Left ventricle myocardium superior (tissue), 1 donor: ENCODE data around the gene TSTD1. TPM values are rescaled to one million over a fixed set of nuclear protein-coding genes. Genes with fewer than 3 reads are reported as not detected.
A peak's percentile ranks its signal among the peaks of the same experiment; 100 is the strongest.
"Not testable (repeated sequence)": the region's sequence is repeated elsewhere in the genome, so short reads cannot be mapped to it uniquely, and the experiment has no call there.

Experiments used
- ATAC-seq: fragments of 200-7000 bp; cut with Tn5 transposase; one replicate; pipeline ENCODE4 v1.9.1; 2020; ENCODE audit warnings: mild to moderate bottlenecking, moderate library complexity
- DNase-seq: peaks from one replicate; pipeline ENCODE4 v3.0.0-alpha.2; 2020
- intact Hi-C: fragments of 100-400 bp; cut with micrococcal nuclease; formaldehyde crosslinking; loops from one replicate; pipeline ENCODE4 v1.11.0; 2022
- total RNA-seq: library from RNA; stranded (reverse); fragmentation: NEBNext Ultra II Directional; extraction: Animal tissue kit (Norgen Biotek cat#: 25700); gene quantifications from one replicate; pipeline ENCODE4 v1.2.1, GENCODE V29; 2021
- donor health status: DM: no; HTN: yes; CAD: no; lungs with severe emphysema.

The TSTD1 gene
- total RNA-seq, 1 donor from 2014 or later = 15.4 TPM

GRCh38 chr1:161070761-161071160, 32.0 kb upstream of the TSTD1 start:
- DNase-seq (no peak), ATAC-seq (no peak)
- intact Hi-C loops = no loop called here

- intact Hi-C loops = no loop called here
- peak; percentile 73 for ATAC-seq
- peak; percentile 76 for DNase-seq
Observed at GRCh38 chr1:161069731-161070270, 31.0 kb upstream of the TSTD1 start, which contains the start of gene ARHGAP30. Gene ARHGAP30, minus strand, starts transcription at chr1:161069891. Its CDS starts 267 bp downstream, at chr1:161069624.

GRCh38 chr1:161069241-161069640, 30.5 kb upstream of the TSTD1 start:
- ATAC-seq (no peak), DNase-seq (no peak)
- intact Hi-C loops = no loop called here

GRCh38 chr1:161068306-161069234, 29.8 kb upstream of the TSTD1 start:
- intact Hi-C loops = no loop called here
- DNase-seq (peak; percentile 70), ATAC-seq (peak; percentile 82)

- intact Hi-C loops = no loop called here
- DNase-seq (no peak), ATAC-seq (no peak)
Observed at GRCh38 chr1:161066694-161067093, 27.9 kb upstream of the TSTD1 start.

- intact Hi-C loops, DNase-seq, ATAC-seq: not testable (repeated sequence)
Observed at GRCh38 chr1:161065681-161066080, 26.9 kb upstream of the TSTD1 start.

- ATAC-seq, DNase-seq, intact Hi-C loops: not testable (repeated sequence)
Observed at GRCh38 chr1:161063936-161064335, 25.2 kb upstream of the TSTD1 start.

- no peak for ATAC-seq
- intact Hi-C loops = no loop called here
- DNase-seq = no peak
Observed at GRCh38 chr1:161061419-161061818, 22.7 kb upstream of the TSTD1 start.

GRCh38 chr1:161059293-161059692, 20.5 kb upstream of the TSTD1 start:
- no peak for ATAC-seq

GRCh38 chr1:161054805-161055204, 16.0 kb upstream of the TSTD1 start:
- intact Hi-C loops = no loop called here
- ATAC-seq = no peak

More at GRCh38 chr1:161059293-161059692, 20.5 kb upstream of the TSTD1 start:
- DNase-seq = no peak
- intact Hi-C loops = no loop called here

GRCh38 chr1:161054232-161054631, 15.5 kb upstream of the TSTD1 start:
- intact Hi-C loops = no loop called here
- DNase-seq (no peak), ATAC-seq (no peak)

More at GRCh38 chr1:161054805-161055204, 16.0 kb upstream of the TSTD1 start:
- DNase-seq = no peak

- intact Hi-C loops = no loop called here
- ATAC-seq (no peak), DNase-seq (no peak)
Observed at GRCh38 chr1:161052899-161053298, 14.1 kb upstream of the TSTD1 start.

- no peak for ATAC-seq
Observed at GRCh38 chr1:161051219-161051618, 12.5 kb upstream of the TSTD1 start.

GRCh38 chr1:161048949-161049722, 10.4 kb upstream of the TSTD1 start:
- no peak for ATAC-seq
- DNase-seq = no peak
- intact Hi-C loops = no loop called here

More at GRCh38 chr1:161051219-161051618, 12.5 kb upstream of the TSTD1 start:
- DNase-seq = no peak
- intact Hi-C loops = no loop called here

GRCh38 chr1:161047436-161048420, 9.0 kb upstream of the TSTD1 start:
- DNase-seq (no peak), ATAC-seq (no peak)
- intact Hi-C loops = no loop called here

- intact Hi-C loops = no loop called here
- DNase-seq (no peak), ATAC-seq (no peak)
Observed at GRCh38 chr1:161046605-161047228, 8.0 kb upstream of the TSTD1 start.

GRCh38 chr1:161045736-161046604, 7.2 kb upstream of the TSTD1 start, which contains the start of gene USF1:
Gene USF1, minus strand, starts transcription at chr1:161045977. Its CDS starts 2,702 bp downstream, at chr1:161043275.
- DNase-seq (peak; percentile 95), ATAC-seq (peak; percentile 98)
- intact Hi-C loops = no loop called here
